GM15510 (cell line): ENCODE measurements around the gene CAP1.

Experiments used
- POLR2A ChIP-seq: IDR thresholded peaks from 3 replicates; pipeline ENCODE4 v1.6.1; 2011; ENCODE audit warnings: borderline replicate concordance; ENCODE audit not compliant: insufficient read length; ENCODE audit errors: extremely low read depth

CAP1 gene

DNA sequence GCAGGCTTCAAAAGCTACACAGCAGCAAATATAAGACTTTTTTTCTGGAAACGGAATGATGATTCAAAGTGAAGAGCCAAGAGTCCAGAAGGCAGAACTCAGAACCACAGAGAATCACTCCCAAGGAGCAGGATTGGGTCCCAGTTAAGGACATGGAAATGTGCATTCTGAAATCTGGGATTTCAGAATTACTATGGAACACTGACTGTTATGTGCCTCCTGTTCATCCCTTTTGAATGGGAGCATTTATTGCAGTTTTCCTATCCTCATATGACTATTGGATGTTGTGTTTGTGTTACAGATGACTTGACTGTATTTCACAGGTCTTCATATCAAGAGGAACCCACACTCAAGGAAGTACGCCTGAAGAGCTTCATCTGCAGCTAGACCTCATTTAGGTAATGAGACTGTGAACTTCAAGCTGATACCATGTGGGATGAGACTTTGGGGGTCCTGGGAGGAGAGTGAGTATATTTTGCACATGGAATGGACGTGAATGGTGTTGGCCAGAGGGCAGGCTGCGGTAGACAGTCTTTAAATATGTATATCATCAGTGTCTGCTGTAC lies 17.1 kb upstream of the CAP1 start:
- TF ChIP-seq POLR2A, result no peak

DNA sequence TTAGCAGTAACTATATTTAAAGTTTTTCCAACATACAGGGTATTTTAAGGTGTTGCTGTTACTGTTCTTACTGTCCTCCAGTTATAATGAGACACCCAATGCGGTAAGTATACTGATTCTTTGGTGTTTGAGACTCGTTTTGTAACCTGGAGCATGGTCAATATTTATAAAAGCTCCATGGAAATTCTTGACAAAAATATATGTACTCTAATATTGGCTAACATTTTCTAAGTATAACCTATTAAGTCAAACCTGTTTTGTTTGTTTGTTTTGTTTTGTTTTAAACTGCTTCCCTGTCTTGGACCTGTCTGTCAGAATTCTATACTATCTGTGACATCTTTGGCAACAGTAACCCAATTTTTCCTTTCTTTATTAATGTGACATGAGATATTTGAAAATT lies 15.9 kb upstream of the CAP1 start:
- no peak for TF ChIP-seq POLR2A

- no peak for TF ChIP-seq POLR2A
Observed at GRCh38 chr1:40027647-40028046, 12.9 kb upstream of the CAP1 start.

- TF ChIP-seq POLR2A, result no peak
Observed at GRCh38 chr1:40029608-40030007, 10.9 kb upstream of the CAP1 start.

- no peak for TF ChIP-seq POLR2A
Observed at GRCh38 chr1:40030528-40031135, 9.9 kb upstream of the CAP1 start.

DNA sequence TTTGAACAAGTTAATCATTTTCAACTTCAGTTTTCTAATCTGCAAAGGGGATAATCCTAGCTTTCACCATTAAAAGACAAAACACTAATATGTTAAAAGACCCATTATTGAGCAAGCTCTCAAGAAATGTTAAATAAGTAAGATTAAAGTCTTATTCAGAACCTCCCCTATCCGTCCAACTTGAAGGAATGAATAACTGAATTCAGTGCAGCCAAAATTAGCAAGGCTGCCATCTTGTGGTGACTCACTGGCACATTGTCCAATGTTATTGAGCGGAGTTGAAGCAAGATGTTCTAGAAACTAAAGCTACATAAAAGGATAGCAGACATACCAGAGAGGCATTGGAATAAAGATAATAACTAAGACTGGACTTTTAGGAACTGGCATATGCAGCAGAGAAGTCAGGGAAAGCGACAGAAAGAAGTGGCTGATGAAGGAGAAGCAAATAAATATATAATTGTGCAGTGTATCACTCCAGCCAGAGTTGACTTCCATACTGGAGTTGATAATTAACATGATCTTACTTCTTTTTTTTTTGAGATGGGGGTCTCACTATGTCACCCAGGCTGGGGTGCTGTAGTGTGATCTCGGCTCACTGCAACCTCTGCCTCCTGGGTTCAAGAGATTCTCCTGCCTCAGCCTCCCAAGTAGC lies 8.2 kb upstream of the CAP1 start:
- TF ChIP-seq POLR2A, result no peak

DNA sequence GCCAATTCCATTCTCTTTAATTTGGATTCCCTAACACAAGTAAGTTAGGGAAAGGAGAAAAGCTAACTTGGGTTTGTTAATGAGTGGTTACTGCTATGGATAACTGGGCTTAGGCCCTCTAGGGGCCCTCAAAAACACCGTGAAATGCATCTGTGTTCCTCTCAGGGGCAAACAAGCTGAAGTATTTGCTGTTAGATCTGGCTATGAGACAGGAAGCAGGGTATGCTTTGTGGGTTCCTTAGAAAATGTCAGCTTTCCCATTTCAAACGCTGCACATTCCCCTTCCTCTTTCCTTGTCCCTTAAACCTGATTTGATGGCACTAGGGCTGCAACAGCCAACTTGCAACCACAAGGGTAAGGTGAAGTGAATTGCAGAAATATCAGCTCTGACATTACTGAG lies 5.7 kb upstream of the CAP1 start:
- no peak for TF ChIP-seq POLR2A

DNA sequence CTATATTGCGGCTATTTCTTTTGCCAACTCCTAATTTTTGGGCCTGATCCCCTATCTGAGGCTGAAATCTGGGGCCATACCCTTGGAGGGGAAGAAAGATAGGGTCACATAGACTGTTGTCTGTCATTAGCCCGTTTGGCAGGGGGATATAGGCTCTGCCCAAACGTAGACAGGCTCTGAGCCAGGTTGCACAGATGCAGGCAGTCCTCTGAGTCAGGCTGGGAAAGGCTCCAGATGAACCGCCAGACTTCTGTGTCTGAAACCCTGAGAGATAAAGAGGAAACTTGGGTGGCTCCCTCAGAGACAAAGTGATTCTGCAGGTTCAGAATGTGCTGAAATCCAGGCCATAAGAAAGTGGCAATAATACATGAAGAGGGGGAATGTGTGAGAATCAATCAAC lies 4.0 kb upstream of the CAP1 start:
- no peak for TF ChIP-seq POLR2A

- TF ChIP-seq POLR2A, result no peak
Observed at GRCh38 chr1:40038697-40039096, 1.8 kb upstream of the CAP1 start.

- no peak for TF ChIP-seq POLR2A
Observed at GRCh38 chr1:40039245-40039756, 1.2 kb upstream of the CAP1 start.

DNA sequence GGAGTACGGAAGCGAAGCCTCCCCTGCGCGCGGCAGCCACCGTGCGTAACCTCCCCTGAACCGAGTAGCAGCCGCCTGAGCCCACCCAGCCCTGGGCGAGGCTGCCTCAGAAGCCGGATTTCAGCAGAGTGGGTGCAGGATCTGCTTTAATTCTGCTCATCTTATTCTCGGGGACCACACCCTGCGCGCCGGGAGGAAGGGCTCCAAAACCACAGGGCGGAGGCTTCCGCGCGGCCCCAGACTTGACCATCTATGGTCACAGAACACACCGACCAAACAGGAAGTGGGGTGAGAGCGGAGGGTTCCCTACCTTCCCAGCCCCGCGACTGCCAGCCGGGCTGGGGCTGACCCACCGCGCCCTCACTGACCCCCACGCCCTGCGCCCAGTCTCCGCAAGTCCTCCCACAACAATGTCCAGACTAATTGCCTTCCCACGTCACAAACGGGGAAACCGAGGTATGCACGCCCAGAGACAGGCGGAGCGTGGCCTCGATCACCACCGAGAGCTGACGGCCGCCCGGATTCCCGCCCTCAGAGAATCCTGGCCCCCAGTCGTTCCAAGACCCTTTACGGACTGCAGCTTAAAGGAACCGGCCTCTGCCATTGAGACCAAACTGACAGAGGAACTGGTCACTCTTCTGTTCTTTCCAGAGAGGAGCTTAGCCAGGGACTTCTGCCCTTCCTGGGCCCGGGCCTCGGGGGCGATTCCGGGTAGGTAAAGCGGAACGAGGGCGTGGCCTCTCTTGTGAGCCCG lies 595 bp upstream of the CAP1 start:
- TF ChIP-seq POLR2A, result peak; percentile 87

DNA sequence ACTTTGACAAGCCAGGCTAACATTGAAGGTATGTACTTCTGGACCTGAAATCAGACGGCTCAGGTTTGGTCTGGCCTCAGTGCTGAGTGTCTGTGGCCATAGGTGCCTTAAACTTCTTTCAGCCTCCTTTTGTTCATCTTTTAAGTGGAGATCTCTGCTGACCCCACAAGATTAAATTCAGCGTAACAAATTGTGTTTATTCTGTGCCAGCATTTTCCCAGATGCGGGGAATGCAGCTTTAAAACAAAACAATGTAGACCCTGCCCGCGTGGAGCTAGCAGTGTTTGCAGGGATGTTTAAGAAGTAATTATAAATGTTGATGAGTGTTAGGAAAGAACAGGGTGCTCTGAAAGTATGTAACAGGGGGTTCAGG lies 923 bp downstream of the CAP1 start:
- TF ChIP-seq POLR2A, result no peak

GRCh38 chr1:40042341-40042740 lies 1.8 kb downstream of the CAP1 start:
- no peak for TF ChIP-seq POLR2A

DNA sequence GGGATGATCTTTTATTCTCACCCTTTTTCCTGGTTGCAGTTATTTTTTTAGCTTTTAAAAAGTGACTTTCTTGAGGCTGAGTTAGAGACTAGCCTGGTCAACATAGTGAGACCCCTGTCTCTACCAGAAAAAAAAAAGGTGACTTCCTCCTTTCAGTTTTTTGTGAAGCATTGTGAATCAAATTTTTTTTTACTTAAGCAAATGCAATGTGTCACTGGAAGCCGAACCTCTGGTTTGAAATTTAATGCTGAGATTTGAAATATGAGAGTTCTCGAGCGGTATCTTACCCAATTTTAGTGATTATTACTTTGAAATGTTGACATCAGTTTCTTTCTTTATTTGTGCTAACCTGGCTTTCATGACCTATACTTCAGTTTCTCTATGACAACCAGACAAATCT lies 3.6 kb downstream of the CAP1 start:
- TF ChIP-seq POLR2A, result no peak

- no peak for TF ChIP-seq POLR2A
Observed at GRCh38 chr1:40045182-40045581, 4.7 kb downstream of the CAP1 start.

DNA sequence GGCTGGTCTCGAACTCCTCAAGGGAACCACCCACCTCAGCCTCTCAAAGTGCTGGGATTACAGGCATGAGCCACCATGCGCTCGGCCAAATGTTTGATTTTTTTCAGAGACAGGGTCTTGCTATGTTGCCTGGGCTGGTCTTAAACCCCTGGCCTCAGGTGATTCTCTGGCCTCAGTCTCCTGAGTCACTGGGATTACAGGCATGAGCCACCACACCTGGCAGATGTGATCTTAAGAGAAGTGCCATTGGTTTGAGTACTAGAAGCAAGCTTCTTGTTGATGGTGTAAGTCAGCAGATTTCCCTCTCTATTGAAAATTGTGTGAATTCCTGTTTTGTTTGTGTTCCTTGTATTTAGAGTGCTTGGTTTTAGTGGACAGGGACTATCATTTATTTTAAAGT lies 5.2 kb downstream of the CAP1 start:
- TF ChIP-seq POLR2A, result no peak

DNA sequence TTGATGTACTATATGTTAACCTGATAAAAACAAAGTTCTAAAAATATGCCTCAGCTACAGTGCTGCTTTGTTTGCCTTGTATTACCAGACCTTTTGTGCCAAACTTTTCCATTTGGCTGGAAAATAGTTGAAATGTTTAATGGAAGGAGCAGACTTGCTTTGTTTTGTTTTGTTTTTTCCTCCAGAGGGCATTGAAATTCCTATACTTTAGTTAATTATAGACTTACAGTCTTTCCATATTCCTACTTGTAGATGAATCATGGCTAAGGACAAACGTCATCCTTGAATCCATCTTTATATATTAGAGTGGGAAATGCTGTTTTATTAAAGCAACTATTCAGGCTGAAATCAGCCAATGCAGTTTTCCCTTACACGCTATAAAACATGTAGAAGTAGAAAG lies 6.7 kb downstream of the CAP1 start:
- no peak for TF ChIP-seq POLR2A

GRCh38 chr1:40047769-40048168 lies 7.2 kb downstream of the CAP1 start:
- no peak for TF ChIP-seq POLR2A
